NCI-H1436 treated with DMSO at 0.1 percent for 48 hours (cell line): ENCODE results near the gene PAPPA2.

ENCODE experiments used
- DNase-seq: peaks from one replicate; lab custom pipeline; 2025; lab: John Stamatoyannopoulos, UW

The PAPPA2 gene

DNA sequence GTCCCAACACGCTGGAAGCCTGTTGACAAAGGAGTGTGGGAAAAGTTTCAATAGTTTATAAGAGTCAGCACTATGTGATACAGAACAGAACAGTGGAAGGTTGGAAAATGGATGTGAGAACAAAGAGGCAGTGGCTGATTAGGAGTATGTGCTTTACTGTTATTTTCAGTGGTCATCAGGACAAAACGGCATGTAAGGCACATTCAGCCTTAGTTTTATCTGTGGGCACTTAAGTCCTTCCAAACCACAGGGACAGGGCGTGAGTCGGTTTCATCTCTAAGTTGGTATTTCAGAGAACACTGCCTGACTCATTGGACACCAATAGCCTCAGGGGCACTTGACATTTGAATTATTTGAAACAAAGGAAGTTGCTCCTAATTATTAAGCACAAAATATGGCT lies 394.7 kb downstream of the PAPPA2 start:
- DNase-seq, result no peak

DNA sequence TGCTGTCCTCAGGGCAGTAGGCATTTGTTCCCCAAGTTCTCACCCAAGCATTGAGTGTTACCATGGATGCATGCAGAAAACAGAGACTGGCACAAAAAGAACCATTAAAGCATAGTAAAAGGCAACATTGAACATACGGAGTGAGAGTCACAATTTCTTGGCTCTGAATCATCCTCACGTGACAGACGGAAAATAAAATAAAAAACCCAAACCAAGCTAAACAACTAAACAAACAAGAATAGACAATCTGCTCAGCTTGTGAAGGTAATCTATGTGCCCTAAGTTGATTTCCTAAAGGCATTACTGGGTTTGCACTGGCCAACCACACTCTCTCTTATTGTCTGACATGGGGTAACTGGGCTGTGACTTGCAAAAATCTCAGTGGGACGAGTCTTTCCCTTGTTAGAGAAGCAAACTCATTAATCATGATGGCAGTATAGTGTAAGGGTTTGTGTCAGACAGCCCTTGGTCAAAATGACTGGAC lies 395.5 kb downstream of the PAPPA2 start:
- no peak for DNase-seq

- DNase-seq, result no peak
Observed at GRCh38 chr1:176863613-176864012, 400.6 kb downstream of the PAPPA2 start.

GRCh38 chr1:176864211-176864610 lies 401.2 kb downstream of the PAPPA2 start:
- no peak for DNase-seq

DNA sequence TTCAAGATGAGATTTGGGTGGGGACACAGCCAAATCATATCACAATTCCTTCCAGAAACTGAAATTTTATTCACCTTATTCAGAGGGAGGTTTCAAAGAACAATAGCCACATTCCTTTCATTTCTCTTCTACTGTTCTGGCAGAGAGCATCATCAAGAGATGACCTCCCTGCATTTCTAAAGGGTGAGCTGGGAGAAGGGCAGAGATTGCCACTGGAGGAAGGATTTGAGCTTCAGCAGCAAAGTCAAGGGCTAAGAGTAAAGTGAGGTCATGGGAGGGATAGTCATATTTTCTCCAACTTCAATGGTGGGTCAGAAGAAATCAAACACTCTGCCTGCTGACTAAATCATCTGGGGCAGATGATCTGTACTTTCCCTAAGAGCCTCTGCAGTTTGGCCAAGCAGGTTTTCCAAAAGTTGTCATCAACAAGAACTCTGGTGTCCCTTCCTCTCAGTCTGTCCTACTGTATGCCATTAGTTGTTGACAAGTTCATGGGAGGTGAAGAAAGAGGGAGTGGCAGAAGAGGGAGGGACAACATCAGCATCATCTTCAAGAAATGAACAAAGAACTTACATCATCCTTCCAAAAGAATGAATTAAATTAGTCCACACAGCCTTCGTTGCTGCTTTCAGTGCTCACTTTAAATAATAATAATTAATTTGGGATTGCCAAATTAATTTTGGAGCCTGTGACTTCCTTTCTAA lies 403.2 kb downstream of the PAPPA2 start:
- DNase-seq, result no peak

- DNase-seq, result no peak
Observed at GRCh38 chr1:176869577-176869976, 406.6 kb downstream of the PAPPA2 start.

DNA sequence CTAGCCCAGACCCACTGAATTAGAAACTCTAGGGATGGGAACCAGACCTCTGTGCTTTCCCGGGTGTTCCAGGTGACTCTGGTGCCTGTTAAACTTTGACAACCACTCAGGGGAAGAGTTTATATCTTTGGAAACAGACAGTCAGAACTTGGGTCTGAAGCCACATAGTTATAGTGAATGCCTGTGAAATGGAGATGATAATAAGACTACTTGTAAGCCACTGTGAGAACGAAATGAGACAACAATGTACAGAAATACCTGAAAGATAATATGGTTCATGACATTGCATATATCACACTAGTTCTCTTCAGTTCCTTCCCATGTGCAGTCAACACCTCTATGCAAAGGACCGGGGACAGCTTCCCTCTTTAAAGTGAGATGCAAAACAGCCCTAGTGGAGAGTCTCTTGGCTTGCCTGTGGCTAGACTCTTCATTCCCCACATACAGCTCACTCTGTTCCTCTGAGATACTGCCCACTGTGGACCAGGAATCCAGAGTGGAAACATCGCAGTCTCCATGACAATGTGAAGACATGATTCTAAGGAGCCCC lies 414.1 kb downstream of the PAPPA2 start:
- no peak for DNase-seq

DNA sequence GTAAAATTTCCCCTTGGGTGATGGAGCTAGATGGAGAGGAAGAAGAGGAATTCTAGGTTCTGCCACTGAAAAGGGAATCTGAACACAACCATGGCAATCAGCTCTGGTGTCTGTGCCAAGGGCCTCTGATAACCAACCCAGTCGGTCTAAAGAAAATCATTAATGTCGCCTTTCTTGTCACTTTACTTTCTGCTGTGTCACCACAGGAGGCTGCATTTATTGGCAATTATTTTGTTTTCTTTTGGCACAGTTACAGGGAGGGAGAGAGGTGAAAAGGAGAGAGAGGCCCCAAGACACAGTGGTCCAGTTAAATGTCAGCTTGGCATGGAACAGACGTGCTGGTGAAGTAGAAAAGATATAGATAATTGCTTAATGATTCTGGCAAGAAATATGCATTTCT lies 414.6 kb downstream of the PAPPA2 start:
- DNase-seq, result no peak

DNA sequence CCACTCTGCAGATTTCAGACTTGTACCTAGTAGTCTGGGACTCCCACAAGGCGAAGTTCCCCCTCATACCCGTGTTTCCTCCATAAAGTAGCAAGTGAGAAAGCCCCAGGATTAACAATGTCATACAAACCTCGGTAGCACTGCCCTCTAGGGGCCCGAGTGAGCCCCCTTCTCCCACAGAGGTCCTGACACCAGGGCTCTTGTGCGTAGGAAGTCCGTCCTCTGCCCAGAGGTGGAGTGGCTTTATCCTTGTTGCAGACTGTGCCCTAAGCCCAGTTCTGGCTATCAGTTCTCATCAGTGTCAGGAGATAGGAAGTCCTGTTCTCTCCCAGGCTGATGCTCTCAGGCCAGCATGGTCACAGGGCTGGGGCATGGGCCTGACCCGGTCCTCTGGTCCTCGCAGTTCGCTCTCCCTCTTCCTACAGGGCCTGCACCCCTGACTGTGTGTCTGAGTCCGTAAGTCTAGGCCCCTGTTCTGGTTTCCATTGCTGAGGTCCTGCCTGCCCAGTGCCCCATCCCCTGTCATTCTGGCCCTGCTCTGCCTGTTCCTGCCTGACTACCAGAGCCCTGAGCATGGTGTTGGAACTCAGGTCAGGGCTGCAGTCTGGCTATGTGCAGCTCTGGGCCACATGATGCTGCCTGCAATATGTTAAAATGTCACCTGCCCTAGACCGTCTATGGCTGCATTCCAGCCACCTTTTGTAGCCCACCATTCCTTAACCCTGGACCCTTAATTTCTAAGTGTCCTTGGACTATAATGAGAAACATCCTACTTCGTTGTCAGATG lies 416.0 kb downstream of the PAPPA2 start:
- DNase-seq, result no peak

- no peak for DNase-seq
Observed at GRCh38 chr1:176879784-176880620, 417.0 kb downstream of the PAPPA2 start.

GRCh38 chr1:176880955-176881595 lies 418.1 kb downstream of the PAPPA2 start:
- no peak for DNase-seq

GRCh38 chr1:176884286-176884685 lies 421.3 kb downstream of the PAPPA2 start:
- no peak for DNase-seq

- DNase-seq, result no peak
Observed at GRCh38 chr1:176884911-176885310, 421.9 kb downstream of the PAPPA2 start.

DNA sequence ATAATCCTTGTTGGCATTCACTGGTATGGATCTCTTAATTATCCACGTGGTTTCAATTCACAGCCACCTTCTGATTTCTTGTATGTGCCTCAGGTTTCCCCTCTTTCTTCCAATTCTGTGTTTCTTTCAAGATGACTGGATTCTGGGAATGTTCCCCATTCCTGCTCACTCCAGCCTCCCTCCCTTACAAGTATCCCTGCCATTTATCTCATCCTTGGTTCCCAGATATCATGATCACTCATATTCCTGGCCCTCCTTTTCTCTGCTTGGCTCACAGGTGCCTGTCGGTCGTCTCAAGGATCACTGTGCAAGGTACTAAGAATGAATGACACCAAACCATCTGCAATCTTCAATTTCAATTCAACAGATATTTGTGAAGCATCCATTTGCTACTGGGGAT lies 422.4 kb downstream of the PAPPA2 start:
- DNase-seq, result no peak

DNA sequence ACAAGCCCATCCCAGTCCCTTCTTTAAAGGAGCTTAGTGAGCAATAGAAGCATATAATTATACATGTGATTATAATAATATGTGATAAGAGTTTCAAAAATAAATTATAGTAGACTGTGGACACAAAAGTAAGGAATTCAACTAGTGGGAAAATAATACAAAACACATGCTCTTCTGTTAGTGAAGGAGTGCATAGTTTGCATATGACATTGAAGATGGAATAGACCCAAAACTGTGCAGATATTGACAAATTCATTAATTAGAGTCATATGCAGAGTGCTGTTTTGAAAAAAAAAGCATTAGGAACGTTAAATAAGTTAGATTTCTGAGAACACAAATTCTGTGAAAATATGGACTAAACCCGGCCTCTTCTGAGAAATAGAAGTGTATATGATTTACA lies 422.8 kb downstream of the PAPPA2 start:
- no peak for DNase-seq

- no peak for DNase-seq
Observed at GRCh38 chr1:176888471-176889032, 425.6 kb downstream of the PAPPA2 start.

- DNase-seq, result no peak
Observed at GRCh38 chr1:176893625-176894352, 430.8 kb downstream of the PAPPA2 start.

- no peak for DNase-seq
Observed at GRCh38 chr1:176894450-176894849, 431.5 kb downstream of the PAPPA2 start.
